GM18498 (cell line): ENCODE data around the gene TMPRSS9.

Experiments
- ATAC-seq: cut with Tn5 transposase; IDR thresholded peaks from one replicate; pipeline ENCODE4 v1.9.1; 2021; ENCODE audit warnings: mild to moderate bottlenecking, moderate library complexity; ENCODE audit not compliant: unreplicated experiment

The TMPRSS9 gene

GRCh38 chr19:2431318-2432055 lies 71.4 kb downstream of the TMPRSS9 start:
- ATAC-seq: no peak

- ATAC-seq: no peak
Observed at GRCh38 chr19:2432131-2432848, 72.2 kb downstream of the TMPRSS9 start.

GRCh38 chr19:2433854-2434253 lies 73.8 kb downstream of the TMPRSS9 start:
- ATAC-seq: no peak

- ATAC-seq: no peak
Observed at GRCh38 chr19:2434267-2434666, 74.2 kb downstream of the TMPRSS9 start.

- no peak for ATAC-seq
Observed at GRCh38 chr19:2434721-2435265, 74.7 kb downstream of the TMPRSS9 start.

GRCh38 chr19:2436384-2436783 lies 76.3 kb downstream of the TMPRSS9 start:
- no peak for ATAC-seq

GRCh38 chr19:2436926-2437325 lies 76.9 kb downstream of the TMPRSS9 start:
- no peak for ATAC-seq

- no peak for ATAC-seq
Observed at GRCh38 chr19:2438178-2438577, 78.1 kb downstream of the TMPRSS9 start.

GRCh38 chr19:2440515-2440914 lies 80.5 kb downstream of the TMPRSS9 start:
- ATAC-seq: no peak

GRCh38 chr19:2441096-2441752 lies 81.2 kb downstream of the TMPRSS9 start:
- ATAC-seq: no peak

GRCh38 chr19:2443116-2443784 lies 83.2 kb downstream of the TMPRSS9 start:
- ATAC-seq: no peak

- no peak for ATAC-seq
Observed at GRCh38 chr19:2443785-2444182, 83.7 kb downstream of the TMPRSS9 start.

- ATAC-seq: no peak
Observed at GRCh38 chr19:2444251-2445002, 84.4 kb downstream of the TMPRSS9 start.

- ATAC-seq: no peak
Observed at GRCh38 chr19:2446381-2446780, 86.3 kb downstream of the TMPRSS9 start.

GRCh38 chr19:2449019-2449418 lies 89.0 kb downstream of the TMPRSS9 start:
- no peak for ATAC-seq

- no peak for ATAC-seq
Observed at GRCh38 chr19:2451138-2451537, 91.1 kb downstream of the TMPRSS9 start.

- ATAC-seq: no peak
Observed at GRCh38 chr19:2451741-2452140, 91.7 kb downstream of the TMPRSS9 start.

- ATAC-seq: no peak
Observed at GRCh38 chr19:2453431-2454025, 93.5 kb downstream of the TMPRSS9 start.

GRCh38 chr19:2454199-2454961 lies 94.3 kb downstream of the TMPRSS9 start:
- ATAC-seq: no peak
